HG02970 (cell line): Measurements from ENCODE around the gene XPO1.
"Not testable (repeated sequence)": the region's sequence is repeated elsewhere in the genome, so short reads cannot be mapped to it uniquely, and the experiment has no call there.

Experiments
- ATAC-seq: cut with Tn5 transposase; IDR thresholded peaks from one replicate; pipeline ENCODE4 v1.9.1; 2021; ENCODE audit warnings: mild to moderate bottlenecking, moderate library complexity, moderate number of reproducible peaks; ENCODE audit not compliant: unreplicated experiment, low FRiP score

The XPO1 gene

GRCh38 chr2:61536572-61537276 is 1.4 kb downstream of the XPO1 start:
- ATAC-seq: peak; percentile 37

- ATAC-seq: no peak
Measured at GRCh38 chr2:61536180-61536571, 2.0 kb downstream of the XPO1 start.

DNA sequence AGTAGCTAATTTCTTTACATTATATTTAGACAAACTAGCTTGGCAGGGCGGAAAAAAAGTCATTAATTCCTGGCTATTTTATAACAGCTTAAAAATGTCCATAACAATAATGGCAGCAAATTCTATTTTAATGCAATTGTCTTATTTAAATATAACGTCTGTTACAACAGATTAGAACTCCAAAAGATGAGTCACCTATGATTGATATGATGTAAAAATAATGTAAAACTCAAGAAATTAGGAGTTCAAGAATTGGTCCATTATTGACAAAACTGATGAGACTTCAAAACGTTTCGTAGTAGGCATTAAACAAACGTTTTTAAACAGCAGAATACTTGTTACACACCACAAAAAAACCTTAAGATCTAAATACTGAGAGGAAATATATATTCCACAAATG is 2.7 kb downstream of the XPO1 start:
- ATAC-seq: no peak

- no peak for ATAC-seq
Measured at GRCh38 chr2:61534926-61535325, 3.2 kb downstream of the XPO1 start.

- no peak for ATAC-seq
Measured at GRCh38 chr2:61530749-61531148, 7.4 kb downstream of the XPO1 start.

- ATAC-seq: no peak
Measured at GRCh38 chr2:61529944-61530735, 8.0 kb downstream of the XPO1 start.

DNA sequence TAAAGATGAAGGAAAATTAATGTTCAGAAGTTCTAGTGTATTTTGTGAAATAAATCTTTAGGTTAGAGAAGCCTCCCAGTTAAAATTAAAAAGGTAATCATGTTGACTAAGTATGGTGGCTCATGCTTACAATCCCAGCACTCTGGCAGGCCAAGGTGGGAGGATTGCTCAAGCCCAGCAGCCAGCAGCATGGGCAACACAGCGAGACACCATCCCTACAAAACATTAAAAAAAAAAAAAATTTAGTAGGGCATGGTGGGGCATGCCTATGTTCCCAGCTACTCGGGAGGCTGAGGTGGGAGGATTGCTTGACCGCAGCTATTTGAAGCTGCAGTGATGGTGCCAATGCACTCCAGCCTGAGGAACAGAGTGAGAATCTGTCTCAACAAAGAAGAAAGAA is 17.9 kb downstream of the XPO1 start:
- ATAC-seq: no peak

DNA sequence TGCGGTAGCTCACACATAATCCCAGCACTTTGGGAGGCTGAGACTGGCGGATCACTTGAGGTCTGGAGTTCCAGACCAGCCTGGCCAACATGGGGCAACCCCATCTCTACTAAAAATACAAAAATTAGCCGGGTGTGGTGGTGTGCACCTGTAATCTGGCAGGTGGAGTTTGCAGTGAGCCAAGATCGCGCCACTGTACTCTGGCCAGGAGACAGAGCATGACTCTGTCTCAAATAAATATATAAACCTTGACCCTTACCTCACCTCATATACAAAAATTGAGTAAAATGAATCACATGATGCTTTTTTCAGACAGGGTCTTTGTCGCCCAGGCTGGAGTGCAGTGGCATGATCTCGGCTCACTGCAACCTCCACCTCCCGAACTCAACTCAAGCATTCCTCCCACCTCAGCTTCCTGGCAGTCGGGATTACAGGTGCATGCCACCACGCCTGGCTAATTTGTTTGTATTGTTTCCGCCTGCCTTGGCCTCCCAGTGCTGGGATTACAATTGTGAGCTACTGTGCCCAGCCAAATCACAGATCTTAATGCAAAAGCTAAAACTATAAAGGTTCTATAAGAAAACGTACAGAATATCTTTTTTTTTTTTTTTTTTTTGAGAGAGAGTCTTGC is 25.3 kb downstream of the XPO1 start:
- ATAC-seq: no peak

- ATAC-seq: no peak
Measured at GRCh38 chr2:61510674-61511671, 27.2 kb downstream of the XPO1 start.

- no peak for ATAC-seq
Measured at GRCh38 chr2:61504949-61505348, 33.2 kb downstream of the XPO1 start.

GRCh38 chr2:61499060-61499459 is 39.1 kb downstream of the XPO1 start:
- ATAC-seq: no peak

GRCh38 chr2:61493523-61493942 is 44.6 kb downstream of the XPO1 start:
- ATAC-seq: no peak

GRCh38 chr2:61492476-61492875 is 45.7 kb downstream of the XPO1 start:
- no peak for ATAC-seq

DNA sequence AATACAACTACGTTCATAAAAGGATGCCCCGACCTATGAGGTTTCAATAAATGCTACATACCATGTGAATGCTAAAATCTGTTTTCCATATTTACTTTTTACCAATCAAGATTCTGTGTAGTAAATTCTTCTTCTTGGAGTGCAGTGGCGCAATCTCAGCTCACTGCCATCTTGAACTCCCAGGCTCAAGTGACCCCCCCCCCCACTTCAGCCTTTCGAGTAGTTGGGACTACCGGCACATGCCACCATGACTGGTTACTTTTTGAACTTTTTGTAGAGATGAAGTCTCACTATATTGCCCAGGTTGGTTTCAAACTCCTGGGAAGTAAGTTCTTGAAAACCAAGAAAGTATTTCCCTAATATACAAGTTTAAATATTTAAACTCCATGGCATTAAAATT is 52.9 kb downstream of the XPO1 start:
- no peak for ATAC-seq

DNA sequence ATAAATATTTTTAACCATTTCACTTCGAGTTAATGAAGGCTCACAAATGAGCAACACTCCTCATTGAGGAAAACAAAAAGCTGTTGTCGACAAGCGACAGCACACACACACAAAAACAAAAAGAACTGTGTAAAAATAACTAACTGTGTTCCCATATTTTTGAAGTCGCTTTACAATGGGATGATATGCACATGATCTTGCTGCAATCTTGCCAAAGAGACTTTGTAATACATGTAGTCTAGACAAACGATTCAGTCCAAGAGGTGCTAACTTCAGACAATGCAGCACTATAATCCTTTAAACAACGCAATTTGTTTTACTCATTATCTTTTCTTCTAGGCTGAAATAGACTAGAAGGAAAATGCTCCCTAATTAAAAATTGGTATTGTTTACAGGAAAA is 60.1 kb downstream of the XPO1 start:
- no peak for ATAC-seq

GRCh38 chr2:61476929-61477589 is 61.1 kb downstream of the XPO1 start:
- ATAC-seq: not testable (repeated sequence)

GRCh38 chr2:61471905-61472805 is 66.0 kb downstream of the XPO1 start:
- ATAC-seq: peak; percentile 7

- peak; percentile 60 for ATAC-seq
Measured at GRCh38 chr2:61470965-61471904, 66.9 kb downstream of the XPO1 start, which contains the start of gene USP34. TSS of gene USP34 (minus strand) at chr2:61471087. CDS start at chr2:61470692, 395 bp downstream.
